Measurements from ENCODE around the gene TULP1. TPM values are rescaled to one million over a fixed set of nuclear protein-coding genes. Genes with fewer than 3 reads are reported as not detected.

The TULP1 gene
- total RNA-seq, 1 donor: not detected

- no peak for TF ChIP-seq CTCF (IDR thresholded peaks at IDR 0.05; ENCODE audit: insufficient read depth, low read depth, low read length)
- no peak overlapping the region for H3K4me3 ChIP-seq (ENCODE audit: low read depth, low read length)
- DNase-seq (ENCODE audit: low read depth): no peak
These were observed 38.9 kb downstream of the TULP1 start for GRCh38 chr6:35473850-35474130.

GRCh38 chr6:35473075-35473849 is 39.4 kb downstream of the TULP1 start:
- H3K4me3 ChIP-seq (ENCODE audit: low read depth, low read length): no peak overlapping the region
- TF ChIP-seq CTCF (IDR thresholded peaks at IDR 0.05; ENCODE audit: insufficient read depth, low read depth, low read length): no peak
- DNase-seq (ENCODE audit: low read depth): no peak

- no peak overlapping the region for H3K4me3 ChIP-seq (ENCODE audit: low read depth, low read length)
- DNase-seq (ENCODE audit: low read depth): peak; percentile 32
- TF ChIP-seq CTCF (IDR thresholded peaks at IDR 0.05; ENCODE audit: insufficient read depth, low read depth, low read length): no peak
These were observed 40.8 kb downstream of the TULP1 start for GRCh38 chr6:35471836-35472345.

- TF ChIP-seq CTCF (IDR thresholded peaks at IDR 0.05; ENCODE audit: insufficient read depth, low read depth, low read length): no peak
- no peak for DNase-seq (ENCODE audit: low read depth)
- H3K4me3 ChIP-seq (ENCODE audit: low read depth, low read length): peak overlapping the region; percentile 4
These were observed 42.0 kb downstream of the TULP1 start for GRCh38 chr6:35470663-35471120.

- peak overlapping the region; percentile 81 for H3K4me3 ChIP-seq (ENCODE audit: low read depth, low read length)
- peak; percentile 37 for DNase-seq (ENCODE audit: low read depth)
- TF ChIP-seq CTCF (IDR thresholded peaks at IDR 0.05; ENCODE audit: insufficient read depth, low read depth, low read length): no peak
These were observed 42.7 kb downstream of the TULP1 start for GRCh38 chr6:35469751-35470662.

- peak; percentile 13 for DNase-seq (ENCODE audit: low read depth)
- no peak for TF ChIP-seq CTCF (IDR thresholded peaks at IDR 0.05; ENCODE audit: insufficient read depth, low read depth, low read length)
These were observed 43.5 kb downstream of the TULP1 start for GRCh38 chr6:35468980-35469750.

More at GRCh38 chr6:35468980-35469750, 43.5 kb downstream of the TULP1 start:
- peak overlapping the region; percentile 81 for H3K4me3 ChIP-seq (ENCODE audit: low read depth, low read length)

All from fibroblast of villous mesenchyme (primary cell).